Measurements from ENCODE around the gene IGSF6.

GRCh38 chr16:21659124-21659523, 6.7 kb upstream of the IGSF6 start:
- TF ChIP-seq, protein P1, sequence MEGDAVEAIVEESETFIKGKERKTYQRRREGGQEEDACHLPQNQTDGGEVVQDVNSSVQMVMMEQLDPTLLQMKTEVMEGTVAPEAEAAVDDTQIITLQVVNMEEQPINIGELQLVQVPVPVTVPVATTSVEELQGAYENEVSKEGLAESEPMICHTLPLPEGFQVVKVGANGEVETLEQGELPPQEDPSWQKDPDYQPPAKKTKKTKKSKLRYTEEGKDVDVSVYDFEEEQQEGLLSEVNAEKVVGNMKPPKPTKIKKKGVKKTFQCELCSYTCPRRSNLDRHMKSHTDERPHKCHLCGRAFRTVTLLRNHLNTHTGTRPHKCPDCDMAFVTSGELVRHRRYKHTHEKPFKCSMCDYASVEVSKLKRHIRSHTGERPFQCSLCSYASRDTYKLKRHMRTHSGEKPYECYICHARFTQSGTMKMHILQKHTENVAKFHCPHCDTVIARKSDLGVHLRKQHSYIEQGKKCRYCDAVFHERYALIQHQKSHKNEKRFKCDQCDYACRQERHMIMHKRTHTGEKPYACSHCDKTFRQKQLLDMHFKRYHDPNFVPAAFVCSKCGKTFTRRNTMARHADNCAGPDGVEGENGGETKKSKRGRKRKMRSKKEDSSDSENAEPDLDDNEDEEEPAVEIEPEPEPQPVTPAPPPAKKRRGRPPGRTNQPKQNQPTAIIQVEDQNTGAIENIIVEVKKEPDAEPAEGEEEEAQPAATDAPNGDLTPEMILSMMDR (IDR thresholded peaks at IDR 0.05; ENCODE audit: low read depth, low read length), result no peak
- TF ChIP-seq EZH2phosphoT487 (IDR thresholded peaks at IDR 0.05; ENCODE audit: low read depth), result no peak

Measured in OCI-LY3 (cell line).